Measurements from ENCODE around the gene FADS2. TPM values are rescaled to one million over a fixed set of nuclear protein-coding genes. Genes with fewer than 3 reads are reported as not detected.

The FADS2 gene
- total and polyA plus RNA-seq, 2 experiments from 2014 or later = 5.2 to 5.5 TPM

DNA sequence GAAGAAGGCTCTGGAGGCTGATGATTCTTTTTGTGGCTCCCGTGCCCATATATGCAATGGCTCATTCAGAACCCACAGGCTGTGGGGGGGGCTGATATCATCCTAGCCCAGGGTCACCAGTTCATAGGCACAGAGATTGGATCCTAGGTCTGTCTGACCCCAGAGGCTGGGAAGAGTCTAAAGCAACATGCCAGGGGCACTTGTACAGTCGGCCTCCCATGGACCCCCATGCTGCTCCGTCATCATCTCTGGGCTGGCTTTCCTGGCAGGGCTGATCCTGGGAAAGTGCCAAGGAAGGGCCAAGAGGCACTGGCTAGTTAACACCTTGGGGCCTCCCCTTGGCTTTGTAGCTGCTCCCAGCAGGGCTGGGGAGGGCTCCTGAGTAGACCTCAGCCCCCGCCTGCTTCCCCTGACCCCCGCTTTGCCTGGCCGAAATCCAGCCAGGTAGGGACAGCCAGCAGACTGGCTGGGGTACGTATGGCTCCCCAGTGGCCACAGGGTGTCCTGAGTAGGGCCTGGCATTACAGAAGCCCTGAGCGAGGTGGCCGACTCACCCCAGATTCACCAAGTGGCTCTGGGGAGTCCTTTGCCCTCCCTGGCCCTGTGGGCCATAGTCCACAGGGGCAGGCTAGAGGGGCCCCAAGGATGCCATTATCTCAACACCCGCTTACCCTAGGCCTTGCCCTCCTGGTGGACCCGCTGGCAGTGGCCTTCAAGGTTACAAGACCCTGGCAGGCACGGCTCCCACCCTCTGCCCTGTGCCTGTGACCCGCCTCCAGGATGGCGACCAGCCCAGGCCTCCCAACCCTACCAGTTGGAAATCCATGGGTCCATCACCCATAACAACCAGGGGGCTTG lies 40.7 kb downstream of the FADS2 start:
- Histone ChIP-seq H3K9ac (no peak overlapping the region), H3K27ac (no peak overlapping the region), H3K27me3 (replicated peaks; ENCODE audit: insufficient read depth) (no peaks in the 10 kb centered on the region), H3K4me1 (ENCODE audit: insufficient read depth) (peaks cover 4% of the 10 kb centered on the region; the same call in 1 of the 2 replicates), H4K20me1 (ENCODE audit: insufficient read depth) (no peaks in the 10 kb centered on the region), H3K4me2 (ENCODE audit: unreplicated experiment) (no peak overlapping the region), H3K36me3 (ENCODE audit: low read depth) (no peaks in the 10 kb centered on the region), H3K9me2 (ENCODE audit: insufficient read depth) (no peaks in the 10 kb centered on the region), H3K4me3 (no peak overlapping the region), H3K79me2 (ENCODE audit: insufficient read depth) (no peaks in the 10 kb centered on the region), H2AFZ (no peak overlapping the region), H3K9me3 (ENCODE audit: low read depth) (no peaks in the 10 kb centered on the region), H3F3A (ENCODE audit: insufficient read depth) (peaks cover 14% of the 10 kb centered on the region; the same call in 1 of the 2 replicates)
- TF ChIP-seq EZH2 (IDR thresholded peaks at IDR 0.05; ENCODE audit: insufficient read depth, poor library complexity, severe bottlenecking) (no peak), EZH2phosphoT487 (IDR thresholded peaks at IDR 0.05; ENCODE audit: insufficient read depth, low read depth) (no peak)
- no peak for DNase-seq
- in situ Hi-C loops (cut with MboI) = no loop called here
- WGBS, 2 experiments (ENCODE audit: low coverage in 1 of 2, low lambda C conversion rate in 2 of 2, missing lambda C conversion rate in 2 of 2) = 69 to 74% methylated on average over 14 of the region's 14 CpGs

DNA sequence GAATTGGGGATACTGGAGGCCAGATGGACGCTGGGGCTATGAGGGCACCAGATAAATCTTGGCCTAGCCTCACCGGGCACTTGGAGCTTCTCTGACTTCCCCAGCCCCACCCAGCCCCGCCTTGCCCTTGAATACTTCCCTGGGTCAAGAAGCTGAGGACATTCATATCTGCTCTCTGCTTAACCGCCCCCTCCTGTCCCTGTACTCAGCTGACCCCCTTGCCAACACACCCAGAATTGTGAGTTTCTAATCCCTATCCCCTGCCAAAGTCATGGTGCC lies 41.3 kb downstream of the FADS2 start:
- Histone ChIP-seq H2AFZ (no peak overlapping the region), H3K4me3 (no peak overlapping the region), H3K36me3 (ENCODE audit: low read depth) (no peaks in the 10 kb centered on the region), H3K4me1 (ENCODE audit: insufficient read depth) (peaks cover 4% of the 10 kb centered on the region; the same call in 1 of the 2 replicates), H3K79me2 (ENCODE audit: insufficient read depth) (no peaks in the 10 kb centered on the region), H4K20me1 (ENCODE audit: insufficient read depth) (no peaks in the 10 kb centered on the region), H3F3A (ENCODE audit: insufficient read depth) (peaks cover 14% of the 10 kb centered on the region; the same call in 1 of the 2 replicates), H3K9ac (no peak overlapping the region), H3K27ac (no peak overlapping the region), H3K4me2 (ENCODE audit: unreplicated experiment) (no peak overlapping the region), H3K27me3 (replicated peaks; ENCODE audit: insufficient read depth) (no peaks in the 10 kb centered on the region), H3K9me3 (ENCODE audit: low read depth) (no peaks in the 10 kb centered on the region), H3K9me2 (ENCODE audit: insufficient read depth) (no peaks in the 10 kb centered on the region)
- in situ Hi-C loops (cut with MboI) = no loop called here
- no peak for TF ChIP-seq EZH2 (IDR thresholded peaks at IDR 0.05; ENCODE audit: insufficient read depth, poor library complexity, severe bottlenecking)
- TF ChIP-seq EZH2phosphoT487 (IDR thresholded peaks at IDR 0.05; ENCODE audit: insufficient read depth, low read depth) = no peak
- 89 to 95% methylated on average over 4 of the region's 4 CpGs for WGBS, 2 experiments (ENCODE audit: low coverage in 1 of 2, low lambda C conversion rate in 2 of 2, missing lambda C conversion rate in 2 of 2)
- no peak for DNase-seq

- in situ Hi-C loops (cut with MboI) = no loop called here
- Histone ChIP-seq H3K27ac (no peak overlapping the region), H3K9me3 (ENCODE audit: low read depth) (no peaks in the 10 kb centered on the region), H3K79me2 (ENCODE audit: insufficient read depth) (no peaks in the 10 kb centered on the region), H3K27me3 (replicated peaks; ENCODE audit: insufficient read depth) (no peaks in the 10 kb centered on the region), H3K36me3 (ENCODE audit: low read depth) (peaks cover 2% of the 10 kb centered on the region; the same call in 1 of the 2 replicates), H3K4me3 (no peak overlapping the region), H3F3A (ENCODE audit: insufficient read depth) (peaks cover 14% of the 10 kb centered on the region; the same call in 1 of the 2 replicates), H4K20me1 (ENCODE audit: insufficient read depth) (no peaks in the 10 kb centered on the region), H3K9me2 (ENCODE audit: insufficient read depth) (no peaks in the 10 kb centered on the region), H3K9ac (no peak overlapping the region), H3K4me1 (ENCODE audit: insufficient read depth) (peaks cover 4% of the 10 kb centered on the region; the same call in 1 of the 2 replicates), H2AFZ (no peak overlapping the region), H3K4me2 (ENCODE audit: unreplicated experiment) (no peak overlapping the region)
- TF ChIP-seq EZH2phosphoT487 (IDR thresholded peaks at IDR 0.05; ENCODE audit: insufficient read depth, low read depth) (no peak), EZH2 (IDR thresholded peaks at IDR 0.05; ENCODE audit: insufficient read depth, poor library complexity, severe bottlenecking) (no peak)
- 82 to 83% methylated on average over 18 to 21 of the region's 21 CpGs for WGBS, 2 experiments (ENCODE audit: low coverage in 1 of 2, low lambda C conversion rate in 2 of 2, missing lambda C conversion rate in 2 of 2)
- no peak for DNase-seq
Measured at GRCh38 chr11:61869708-61870451, 41.8 kb downstream of the FADS2 start.

GRCh38 chr11:61870541-61871031 lies 42.5 kb downstream of the FADS2 start:
- H3K9me2 ChIP-seq (ENCODE audit: insufficient read depth) = no peaks in the 10 kb centered on the region
- H3K79me2 ChIP-seq (ENCODE audit: insufficient read depth) = no peaks in the 10 kb centered on the region
- H3K9me3 ChIP-seq (ENCODE audit: low read depth) = no peaks in the 10 kb centered on the region
- peaks cover 4% of the 10 kb centered on the region; the same call in 1 of the 2 replicates for H3K4me1 ChIP-seq (ENCODE audit: insufficient read depth)
- DNase-seq = peak; percentile 37
- no peaks in the 10 kb centered on the region for H3K27me3 ChIP-seq (replicated peaks; ENCODE audit: insufficient read depth)
- no peak overlapping the region for H3K4me3 ChIP-seq
- H3F3A ChIP-seq (ENCODE audit: insufficient read depth) = peaks cover 14% of the 10 kb centered on the region; the same call in 1 of the 2 replicates
- 0 out of 2 replicates have a peak overlapping the region, but pooled peaks have one; percentile 31 for H3K27ac ChIP-seq
- no peaks in the 10 kb centered on the region for H4K20me1 ChIP-seq (ENCODE audit: insufficient read depth)
- TF ChIP-seq EZH2 (IDR thresholded peaks at IDR 0.05; ENCODE audit: insufficient read depth, poor library complexity, severe bottlenecking) = no peak
- no peak for TF ChIP-seq EZH2phosphoT487 (IDR thresholded peaks at IDR 0.05; ENCODE audit: insufficient read depth, low read depth)
- peaks cover 4% of the 10 kb centered on the region; the same call in 1 of the 2 replicates for H3K36me3 ChIP-seq (ENCODE audit: low read depth)
- H3K4me2 ChIP-seq (ENCODE audit: unreplicated experiment) = peak overlapping the region; percentile 88
- WGBS, 2 experiments (ENCODE audit: low coverage in 1 of 2, low lambda C conversion rate in 2 of 2, missing lambda C conversion rate in 2 of 2) = 29 to 31% methylated on average over 9 to 10 of the region's 10 CpGs
- peak overlapping the region; percentile 39 for H3K9ac ChIP-seq
- in situ Hi-C loops (cut with MboI) = no loop called here
- peak overlapping the region; percentile 88 for H2AFZ ChIP-seq

Measured in GM23248 (cell line).